GM19351 (cell line): ENCODE data around the gene ZNF214.

Experiments used
- ATAC-seq: cut with Tn5 transposase; IDR thresholded peaks from one replicate; pipeline ENCODE4 v1.9.1; 2021; ENCODE audit warnings: mild to moderate bottlenecking, moderate library complexity; ENCODE audit not compliant: unreplicated experiment

Gene ZNF214

DNA sequence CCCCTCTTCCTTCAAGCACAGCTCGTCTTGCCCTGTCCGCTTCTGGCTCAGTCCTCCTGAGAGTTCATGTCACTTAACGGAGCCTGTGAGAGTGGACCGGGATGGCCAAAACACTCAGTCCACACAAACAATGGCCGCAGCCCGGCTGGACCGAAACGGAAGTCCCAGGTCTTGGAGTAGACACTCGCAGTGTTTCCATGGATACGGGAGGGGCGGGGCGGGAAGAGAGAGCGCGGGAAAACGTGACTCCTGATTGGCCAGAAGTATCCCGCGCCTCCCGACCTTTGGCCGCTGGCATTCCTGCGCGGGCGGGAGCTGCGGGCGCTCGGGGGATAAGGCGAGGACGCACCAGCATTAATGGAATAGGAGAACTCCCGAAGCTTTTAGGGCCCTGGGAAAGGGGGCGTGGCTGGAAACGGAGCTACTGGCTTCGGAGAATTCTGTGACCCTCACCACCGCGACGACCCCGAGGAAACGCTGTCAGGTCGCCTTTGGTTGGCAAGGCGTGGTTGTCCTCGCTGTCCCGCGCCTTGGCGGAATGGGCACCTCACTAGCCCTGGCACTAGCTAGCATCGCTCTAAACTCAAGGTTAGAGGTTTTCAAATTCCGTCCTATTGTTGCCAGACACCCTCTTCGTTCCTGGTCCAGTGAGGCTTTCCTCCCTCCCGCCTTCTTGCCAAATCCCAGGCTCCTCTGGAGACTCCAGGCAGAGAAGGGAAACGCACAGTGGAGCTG, at the start of gene ZNF214, which contains the start of gene NLRP14:
TSS of gene ZNF214 (minus strand) at position 164 of the 735 bp plus-strand sequence. CDS start 17,511 bp downstream, outside the sequence.
TSS of gene NLRP14 (plus strand) at position 297 of the 735 bp plus-strand sequence. CDS start 18,108 bp downstream, outside the sequence.
- ATAC-seq = peak; percentile 39

DNA sequence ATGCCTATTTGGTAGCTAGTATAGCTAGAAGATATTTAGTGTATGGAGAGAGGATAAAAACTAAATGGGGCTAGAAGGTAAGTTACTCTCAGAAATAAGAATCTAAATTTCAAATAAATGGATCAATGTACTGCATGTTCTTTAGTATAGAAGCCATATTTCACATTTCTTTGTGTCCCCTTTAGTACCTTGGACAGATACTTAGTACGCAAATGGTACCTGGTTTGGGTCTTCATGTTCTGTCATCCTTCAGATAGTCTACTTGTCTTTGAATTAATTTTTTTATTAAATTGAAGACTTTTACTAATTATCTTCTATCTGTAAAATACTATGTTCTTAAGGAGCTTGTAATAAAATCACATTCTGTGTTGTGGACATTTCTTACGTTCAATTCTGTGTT, 42.4 kb upstream of the ZNF214 start:
- no peak for ATAC-seq

- ATAC-seq = no peak
Observed at GRCh38 chr11:7060868-7061267, 40.7 kb upstream of the ZNF214 start.

- no peak for ATAC-seq
Observed at GRCh38 chr11:7057641-7058040, 37.5 kb upstream of the ZNF214 start.

DNA sequence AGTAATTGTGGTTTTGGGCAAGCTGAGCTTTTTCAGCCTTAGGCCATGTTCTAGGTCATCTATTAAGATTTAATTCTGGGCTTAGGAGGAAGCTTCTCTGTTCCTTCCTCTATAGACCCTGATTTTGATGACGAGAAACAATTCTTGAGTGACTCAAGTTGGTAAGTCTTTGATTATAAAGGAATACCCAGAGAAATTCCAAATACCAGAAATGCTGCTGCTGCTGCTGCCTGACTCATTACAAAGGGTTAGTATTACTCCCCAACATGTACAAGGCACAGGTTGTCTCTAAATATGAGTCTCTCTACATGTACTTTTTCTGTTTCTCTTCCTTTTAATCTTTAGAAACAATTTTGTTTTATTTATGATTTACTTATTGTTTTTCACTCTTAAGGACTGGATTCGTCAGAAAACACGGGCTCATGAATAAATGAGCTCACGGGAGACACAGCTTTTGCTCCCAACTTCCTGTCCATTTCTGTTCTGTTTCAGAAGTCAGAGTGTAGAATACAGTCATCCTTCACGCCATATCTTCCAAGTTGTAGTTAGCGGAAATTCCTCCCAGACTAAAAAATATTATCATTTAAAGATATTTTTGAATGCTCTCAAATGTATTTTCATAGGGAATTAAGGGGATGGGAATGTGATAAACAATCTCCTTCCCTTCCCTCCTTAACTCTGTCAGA, 36.8 kb upstream of the ZNF214 start:
- ATAC-seq = no peak

- peak; percentile 65 for ATAC-seq
Observed at GRCh38 chr11:7050191-7050590, 30.0 kb upstream of the ZNF214 start.

DNA sequence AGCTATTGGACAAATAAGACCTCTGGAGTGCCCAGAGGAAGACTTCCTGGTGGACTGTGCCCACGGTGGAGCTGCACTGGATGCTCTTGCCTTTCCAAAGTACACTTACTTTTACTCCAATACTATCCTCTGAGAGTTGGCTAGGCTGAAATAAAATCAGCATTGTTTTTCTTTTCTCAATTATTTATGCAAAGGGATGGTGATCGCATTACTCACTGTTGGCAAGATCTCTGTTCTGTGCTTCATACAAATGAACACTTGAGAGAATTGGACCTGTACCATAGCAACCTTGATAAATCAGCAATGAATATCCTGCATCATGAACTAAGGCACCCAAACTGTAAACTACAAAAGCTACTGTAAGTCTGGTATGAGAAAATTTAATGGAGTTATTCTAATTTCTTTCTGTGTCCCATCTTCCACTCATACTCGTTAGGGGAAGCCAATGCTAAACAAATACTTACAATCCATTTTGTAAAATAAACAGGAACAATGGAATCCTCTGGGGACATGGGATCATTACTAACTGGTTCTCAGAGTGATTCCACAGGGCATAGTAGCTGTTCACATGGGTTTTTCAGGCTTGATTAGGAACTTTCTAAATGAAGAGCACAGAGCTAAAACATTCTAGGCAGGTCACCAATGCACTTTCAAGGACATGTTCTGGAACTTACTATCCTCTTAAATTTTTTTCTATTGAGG, 26.5 kb upstream of the ZNF214 start:
- no peak for ATAC-seq

DNA sequence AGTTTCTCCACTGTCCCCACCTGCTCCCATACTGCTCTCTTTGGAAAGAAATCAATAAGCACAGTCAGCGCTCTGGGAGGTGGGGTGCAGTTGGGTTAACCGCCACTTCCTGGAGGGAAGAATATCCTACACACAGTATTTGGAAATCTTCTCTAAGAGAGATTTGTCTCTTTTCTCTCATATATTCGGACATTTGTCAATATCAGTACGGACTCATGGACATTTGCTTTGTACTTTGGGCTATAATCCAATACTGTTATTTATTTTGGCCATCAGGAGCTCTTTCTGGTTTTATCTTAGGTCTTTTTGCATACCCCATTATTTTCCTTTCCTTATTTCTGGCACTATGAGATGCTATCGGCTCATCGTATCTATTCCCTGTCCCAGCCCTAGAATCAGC, 13.9 kb upstream of the ZNF214 start:
- ATAC-seq = no peak

- ATAC-seq = no peak
Observed at GRCh38 chr11:7032692-7033091, 12.5 kb upstream of the ZNF214 start.

GRCh38 chr11:7031471-7031871, 11.3 kb upstream of the ZNF214 start:
- ATAC-seq = no peak

DNA sequence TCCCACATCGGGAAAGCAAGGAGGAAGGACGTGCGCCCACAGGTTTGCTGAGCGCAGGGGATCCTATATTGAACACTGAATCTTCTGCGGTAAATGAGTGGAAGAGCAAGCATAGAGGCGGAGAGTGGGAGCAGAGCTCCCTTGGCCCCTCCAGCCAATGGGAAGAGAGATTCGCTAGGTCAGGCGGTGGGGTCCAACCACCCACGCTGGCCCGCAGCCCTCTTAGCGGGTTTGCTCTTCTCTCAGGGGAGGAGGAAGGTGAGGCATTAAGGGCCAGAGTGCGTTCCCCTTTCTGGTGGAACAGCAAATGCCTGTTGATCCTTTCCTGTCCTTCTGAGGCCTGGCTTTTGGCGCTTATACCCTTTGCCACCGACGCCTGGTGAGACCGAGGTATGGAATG, 10.7 kb upstream of the ZNF214 start:
- ATAC-seq = no peak

DNA sequence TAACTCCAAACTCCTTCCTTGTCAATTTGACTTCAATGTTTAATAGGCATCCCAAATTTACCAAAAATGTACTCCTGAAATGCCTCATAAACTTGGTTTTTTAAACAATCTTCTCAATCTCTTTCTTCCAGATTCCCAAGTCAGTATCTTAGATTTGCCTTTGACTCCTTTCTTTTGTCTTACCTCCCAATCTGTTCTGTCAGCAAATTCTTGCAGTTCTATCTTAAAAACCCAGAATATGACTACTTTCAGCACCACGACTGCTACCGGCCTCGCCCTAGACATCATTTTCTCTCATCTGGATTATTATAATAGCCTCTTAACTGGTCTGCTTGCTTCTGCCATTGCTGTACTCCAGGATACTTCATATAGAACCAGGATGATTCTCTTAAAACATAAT, 8.0 kb upstream of the ZNF214 start:
- no peak for ATAC-seq

DNA sequence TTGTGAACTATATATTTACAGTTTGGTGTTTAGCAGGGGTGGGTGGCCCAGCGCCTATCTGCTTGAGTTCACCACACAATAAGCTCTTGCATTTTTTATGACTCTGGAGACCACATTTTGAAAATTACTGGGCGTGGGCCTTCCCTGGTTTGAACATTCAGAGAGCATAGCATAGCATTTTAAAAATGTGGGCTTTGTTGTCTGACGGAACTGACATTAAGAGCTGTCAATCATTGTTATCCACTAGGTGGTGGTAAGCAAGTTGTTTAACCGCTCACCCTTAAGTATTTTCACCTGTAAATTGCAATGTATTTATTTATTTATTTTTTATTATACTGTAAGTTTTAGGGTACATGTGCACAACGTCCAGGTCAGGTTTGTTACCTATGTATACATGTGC, 1.2 kb upstream of the ZNF214 start:
- no peak for ATAC-seq

GRCh38 chr11:7019500-7020182, 505 bp downstream of the ZNF214 start:
- peak; percentile 32 for ATAC-seq

DNA sequence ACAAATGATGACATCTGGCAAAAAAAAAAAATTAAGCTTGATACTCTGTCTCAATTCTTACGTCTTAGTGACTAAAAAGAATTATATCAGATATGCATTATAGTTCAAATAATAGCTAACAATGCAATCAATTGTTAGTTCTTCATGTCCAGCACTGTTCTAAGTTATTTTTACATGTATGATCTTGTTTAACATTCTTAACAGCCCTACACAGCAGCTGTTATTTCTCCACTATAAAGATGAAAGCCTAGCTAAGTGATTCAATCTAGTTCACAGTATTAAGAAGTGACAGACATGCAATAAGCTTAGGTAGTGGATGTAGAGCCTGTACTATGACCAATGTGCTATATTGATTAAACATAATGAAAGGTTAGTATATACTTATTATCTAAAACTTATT, 4.1 kb downstream of the ZNF214 start:
- ATAC-seq = no peak

- no peak for ATAC-seq
Observed at GRCh38 chr11:7014118-7014517, 6.0 kb downstream of the ZNF214 start.

GRCh38 chr11:7004482-7004881, 15.7 kb downstream of the ZNF214 start:
- ATAC-seq = peak; percentile 90

DNA sequence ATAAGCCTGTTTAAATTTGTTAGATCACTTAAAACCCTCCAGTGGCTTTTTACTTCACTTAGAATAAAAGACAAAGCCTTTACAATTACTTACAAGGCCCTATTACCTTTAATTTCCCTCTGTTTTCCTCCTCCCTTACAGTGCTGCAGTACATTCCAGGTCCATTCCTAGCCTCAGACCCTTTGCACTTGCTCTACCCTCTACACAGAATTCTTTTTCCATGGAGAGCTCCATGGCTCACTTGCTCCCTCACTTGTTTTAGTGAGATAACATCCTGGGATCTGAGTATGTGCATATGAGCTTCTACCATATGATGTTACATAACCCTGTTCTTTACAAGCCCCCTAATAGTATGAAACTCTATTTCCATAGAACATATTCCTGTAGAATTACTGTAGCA, 24.4 kb downstream of the ZNF214 start:
- ATAC-seq = no peak

DNA sequence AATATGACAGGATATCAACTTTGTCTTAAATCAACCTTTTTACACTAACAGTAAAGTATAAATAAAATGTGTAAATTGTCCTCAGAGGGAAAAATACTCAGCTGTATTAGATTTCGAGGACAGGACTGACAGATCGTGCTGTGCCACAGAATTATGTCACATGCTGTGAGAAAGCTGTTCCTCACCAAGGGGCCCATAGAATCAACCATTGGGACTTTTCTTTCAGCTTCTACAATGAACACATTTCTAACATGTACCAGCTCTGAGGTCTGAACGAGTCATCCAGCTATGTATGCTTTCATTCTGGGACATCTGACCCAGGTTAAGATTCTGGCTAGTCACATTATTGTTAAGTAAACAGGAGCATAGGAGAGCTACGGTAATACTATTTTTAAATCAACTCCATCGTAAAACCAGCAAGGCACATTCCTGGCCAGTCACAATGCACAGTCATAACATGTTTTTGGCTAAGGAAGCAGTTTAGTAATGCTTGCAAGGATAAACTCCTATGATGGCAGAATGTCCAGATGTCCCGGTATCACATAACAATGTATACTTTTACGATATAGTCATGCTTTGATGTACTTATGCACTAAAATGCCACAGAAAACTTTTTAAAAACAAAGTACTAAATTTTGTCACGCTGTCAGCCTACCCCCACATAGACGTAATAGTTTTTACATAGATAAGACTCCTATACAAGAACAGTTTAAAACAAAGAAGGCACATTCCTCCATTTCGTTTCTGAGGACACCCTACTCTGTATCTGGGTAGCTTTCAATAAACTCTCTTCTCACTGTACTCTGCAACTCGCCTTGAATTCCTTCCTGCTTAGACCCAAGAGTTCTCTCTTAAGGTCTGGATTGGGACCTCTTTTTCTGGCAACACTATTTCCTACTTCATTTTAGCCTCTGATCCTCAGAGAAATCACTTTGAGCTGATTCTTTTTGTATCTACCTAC, 27.4 kb downstream of the ZNF214 start:
- no peak for ATAC-seq

GRCh38 chr11:6992026-6992425, 28.1 kb downstream of the ZNF214 start:
- no peak for ATAC-seq
